Subcutaneous preadipocyte (primary cell): Measurements from ENCODE around the gene YWHAB. TPM values are rescaled to one million over a fixed set of nuclear protein-coding genes. Genes with fewer than 3 reads are reported as not detected.

Experiments
- total RNA-seq: library from RNA; depleted of rRNA; stranded (reverse); fragments of >200 nt; gene quantifications from 2 replicates; pipeline ENCODE4 v1.2.3, GENCODE V29; 2012

The YWHAB gene
- 70.9 and 105 TPM in 2 replicates for total RNA-seq

DNA sequence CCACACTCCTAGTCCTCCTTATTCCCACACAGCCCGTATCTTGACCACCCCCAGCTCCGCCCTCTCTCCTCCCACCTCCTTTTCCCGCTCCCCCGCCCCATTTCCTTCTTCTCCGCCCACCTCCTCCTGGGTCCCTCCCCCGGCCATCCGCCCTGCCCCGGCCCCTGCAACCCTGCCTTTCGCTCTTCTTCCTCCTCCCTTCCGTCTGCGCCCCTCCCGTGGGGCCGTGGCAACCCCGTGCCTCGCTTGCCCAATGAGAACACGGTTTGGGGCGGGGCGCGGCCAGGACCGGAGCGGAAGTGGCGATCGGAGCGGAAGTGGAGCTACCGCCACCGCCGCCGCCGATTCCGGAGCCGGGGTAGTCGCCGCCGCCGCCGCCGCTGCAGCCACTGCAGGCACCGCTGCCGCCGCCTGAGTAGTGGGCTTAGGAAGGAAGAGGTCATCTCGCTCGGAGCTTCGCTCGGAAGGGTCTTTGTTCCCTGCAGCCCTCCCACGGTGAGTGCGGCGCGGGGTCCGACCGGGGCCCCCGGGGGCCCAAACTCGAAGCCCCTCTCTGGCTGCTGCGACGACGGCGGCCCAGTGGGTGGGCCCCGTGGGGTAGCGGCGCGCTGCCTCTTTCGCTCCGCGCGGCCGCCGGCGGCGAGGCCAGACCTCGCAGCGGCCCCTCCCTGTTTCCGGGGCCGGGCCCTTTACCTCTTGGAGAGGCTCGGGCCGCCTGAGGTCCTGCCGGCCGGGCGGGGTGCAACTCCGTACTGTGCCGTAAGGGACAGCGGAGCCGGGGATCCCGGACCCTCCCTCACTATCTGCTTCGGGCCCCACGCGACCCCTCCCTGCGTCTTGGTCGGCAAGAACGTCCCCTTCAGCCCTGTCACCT lies at the start of gene YWHAB:
TSS of gene YWHAB (plus strand) at position 314 of the 874 bp plus-strand sequence. CDS start 15,829 bp downstream, outside the sequence.

DNA sequence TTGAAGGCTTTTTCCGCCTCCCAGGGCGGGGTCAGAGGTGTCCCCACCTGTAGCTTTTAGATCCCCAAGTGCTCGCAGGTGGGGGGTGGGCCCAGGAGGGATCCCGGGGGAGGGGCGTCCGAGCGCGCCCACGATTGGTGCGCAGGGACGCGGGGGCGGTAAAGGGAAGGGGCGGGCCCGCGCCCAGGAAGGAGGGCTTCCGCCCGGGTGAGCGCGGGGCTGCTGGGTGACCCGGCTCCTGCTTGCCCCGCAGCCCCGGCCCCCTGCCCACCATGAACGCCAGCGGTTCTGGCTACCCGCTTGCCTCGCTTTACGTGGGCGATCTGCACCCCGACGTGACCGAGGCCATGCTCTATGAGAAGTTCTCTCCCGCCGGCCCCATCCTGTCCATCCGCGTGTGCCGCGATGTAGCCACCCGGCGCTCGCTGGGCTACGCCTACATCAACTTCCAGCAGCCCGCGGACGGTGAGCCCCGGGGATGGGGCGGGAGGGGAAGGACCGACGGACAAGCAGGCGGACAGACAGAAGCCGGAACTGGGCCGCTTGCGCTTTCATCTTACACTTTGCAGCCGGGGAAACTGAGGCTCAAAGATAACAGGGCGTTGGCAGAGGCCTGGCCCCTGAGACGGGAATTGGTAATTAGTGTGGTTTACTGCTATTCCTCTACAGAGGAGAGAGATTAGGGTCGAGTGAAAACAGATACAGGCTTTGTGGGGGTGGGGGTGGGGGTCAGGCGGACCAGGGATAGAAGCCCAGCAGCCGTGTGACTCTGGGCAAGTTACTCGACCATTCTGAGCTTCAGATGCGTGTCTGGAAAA lies 24.6 kb downstream of the YWHAB start, which contains the start of gene PABPC1L:
TSS of gene PABPC1L (plus strand) at position 189 of the 818 bp plus-strand sequence. CDS start at position 273, 84 bp downstream.

Other genes starting within 250 kb of the YWHAB start
- 11.7 and 26.5 TPM in 2 replicates for gene ADA, start 234.0 kb upstream of the YWHAB start, total RNA-seq
- 6.1 and 129 TPM in 2 replicates for gene CCN5, start 170.3 kb upstream of the YWHAB start, total RNA-seq
- 1.4 and 3.3 TPM in 2 replicates for gene KCNK15, start 139.8 kb upstream of the YWHAB start, total RNA-seq
- gene RIMS4, start 75.2 kb upstream of the YWHAB start, total RNA-seq = not detected in 2 replicates
- 12.3 and 16.5 TPM in 2 replicates for gene PABPC1L, start 24.4 kb downstream of the YWHAB start, total RNA-seq
- gene TOMM34, start 74.7 kb downstream of the YWHAB start, total RNA-seq = 23.9 and 33.2 TPM in 2 replicates
- gene STK4, start 80.8 kb downstream of the YWHAB start, total RNA-seq = 20.6 and 34.4 TPM in 2 replicates
- gene KCNS1, start 215.4 kb downstream of the YWHAB start, total RNA-seq = under 0.01 and 0.20 TPM in 2 replicates
- not detected in 2 replicates for gene WFDC5, start 229.5 kb downstream of the YWHAB start, total RNA-seq
- not detected in 2 replicates for gene WFDC12, start 238.8 kb downstream of the YWHAB start, total RNA-seq